22Rv1 (cell line): ENCODE measurements around the gene DET1.

Experiments used
- ZFX ChIP-seq: fragments of 450-650 bp; IDR thresholded peaks from 2 replicates; pipeline ENCODE4 v1.6.1; 2017; ENCODE audit warnings: antibody characterized with exemption, borderline replicate concordance
- TF ChIP-seq, protein P1 (sequence below): fragments of 450-650 bp; IDR thresholded peaks from 2 replicates; pipeline ENCODE4 v1.5.1; 2017; ENCODE audit warnings: mild to moderate bottlenecking

- TF ChIP-seq, protein P1, sequence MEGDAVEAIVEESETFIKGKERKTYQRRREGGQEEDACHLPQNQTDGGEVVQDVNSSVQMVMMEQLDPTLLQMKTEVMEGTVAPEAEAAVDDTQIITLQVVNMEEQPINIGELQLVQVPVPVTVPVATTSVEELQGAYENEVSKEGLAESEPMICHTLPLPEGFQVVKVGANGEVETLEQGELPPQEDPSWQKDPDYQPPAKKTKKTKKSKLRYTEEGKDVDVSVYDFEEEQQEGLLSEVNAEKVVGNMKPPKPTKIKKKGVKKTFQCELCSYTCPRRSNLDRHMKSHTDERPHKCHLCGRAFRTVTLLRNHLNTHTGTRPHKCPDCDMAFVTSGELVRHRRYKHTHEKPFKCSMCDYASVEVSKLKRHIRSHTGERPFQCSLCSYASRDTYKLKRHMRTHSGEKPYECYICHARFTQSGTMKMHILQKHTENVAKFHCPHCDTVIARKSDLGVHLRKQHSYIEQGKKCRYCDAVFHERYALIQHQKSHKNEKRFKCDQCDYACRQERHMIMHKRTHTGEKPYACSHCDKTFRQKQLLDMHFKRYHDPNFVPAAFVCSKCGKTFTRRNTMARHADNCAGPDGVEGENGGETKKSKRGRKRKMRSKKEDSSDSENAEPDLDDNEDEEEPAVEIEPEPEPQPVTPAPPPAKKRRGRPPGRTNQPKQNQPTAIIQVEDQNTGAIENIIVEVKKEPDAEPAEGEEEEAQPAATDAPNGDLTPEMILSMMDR = no peak
- TF ChIP-seq ZFX = no peak
Measured at GRCh38 chr15:88487178-88487795, 59.2 kb downstream of the DET1 start.
